HFFc6 (cell line): ENCODE results near the gene RAPGEF1. TPM values are rescaled to one million over a fixed set of nuclear protein-coding genes. Genes with fewer than 3 reads are reported as not detected.
A peak's percentile ranks its signal among the peaks of the same experiment; 100 is the strongest.

Experiments
- DNase-seq: peaks from one replicate; pipeline ENCODE4 v3.0.0-alpha.2; 2018
- H3K27ac Mint-ChIP-seq: 2 replicates; pipeline ENCODE4 v1.8.0; 2020; ENCODE audit warnings: mild to moderate bottlenecking, mixed read lengths
- H3K27me3 Mint-ChIP-seq: 2 replicates; pipeline ENCODE4 v1.8.0; 2021; ENCODE audit warnings: mild to moderate bottlenecking, moderate library complexity, mixed read lengths; ENCODE audit not compliant: insufficient read depth
- H3K36me3 Mint-ChIP-seq: 2 replicates; pipeline ENCODE4 v1.8.0; 2021; ENCODE audit warnings: low read depth, mixed read lengths
- H3K4me1 Mint-ChIP-seq: 2 replicates; pipeline ENCODE4 v1.8.0; 2020; ENCODE audit warnings: low read depth, mixed read lengths
- H3K4me3 Mint-ChIP-seq: 2 replicates; pipeline ENCODE4 v1.8.0; 2020; ENCODE audit warnings: mild to moderate bottlenecking, moderate library complexity, mixed read lengths
- H3K9me3 Mint-ChIP-seq: 2 replicates; pipeline ENCODE4 v1.8.0; 2020; ENCODE audit warnings: mild to moderate bottlenecking, mixed read lengths
- total RNA-seq, 6 experiments: library from RNA; stranded (reverse); fragmentation: NEBNext Ultra II Directional; extraction: Animal tissue kit (Norgen Biotek cat#: 25700); gene quantifications; 2 replicates in 1 of 6; 3 replicates in 5 of 6; pipeline ENCODE4 v1.2.3, GENCODE V29; 2021
- TF ChIP-seq, protein P1 (sequence below): fragments of 200-600 bp; sonication (generic); IDR thresholded peaks from 2 replicates; pipeline ENCODE4 v1.5.0; 2021; ENCODE audit warnings: antibody characterized with exemption, mild to moderate bottlenecking

Gene RAPGEF1
- total RNA-seq, 6 experiments from 2014 or later: 38.6 to 46.6 (median 42.3) TPM

DNA sequence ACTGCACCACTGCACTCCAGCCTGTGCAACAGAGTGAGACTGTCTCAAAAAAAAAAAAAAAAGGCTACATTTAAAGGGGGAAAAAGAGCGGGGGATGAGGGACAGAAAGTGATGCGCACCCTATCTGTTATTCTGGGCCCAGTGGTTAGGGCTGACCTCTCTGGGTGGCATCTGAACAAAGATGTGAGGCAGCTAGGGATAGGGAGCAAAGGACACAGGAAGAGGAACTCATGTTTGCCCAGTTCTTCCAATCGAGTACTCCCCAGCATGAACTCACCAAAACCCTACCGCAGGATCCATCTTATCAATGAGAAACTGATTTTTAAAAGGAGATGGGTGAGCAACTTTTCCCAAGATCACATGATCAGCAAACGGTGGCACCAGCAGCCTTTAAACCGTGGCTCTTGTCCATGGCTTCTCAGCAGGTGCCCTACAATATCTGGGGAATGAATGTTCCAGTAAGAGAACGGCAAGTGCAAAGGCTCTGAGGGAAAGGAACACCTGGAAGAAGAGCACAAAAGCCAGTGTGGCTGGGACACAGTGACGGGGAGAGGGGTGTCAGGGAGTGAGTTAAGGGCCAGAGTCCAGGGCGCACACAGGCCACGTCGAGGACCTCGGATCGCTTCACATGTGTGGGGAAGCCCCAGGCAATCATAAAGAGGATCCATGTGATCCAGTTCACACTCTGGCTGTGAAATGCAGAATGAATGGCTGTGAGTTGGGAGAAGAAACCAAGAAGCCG lies 22.0 kb downstream of the RAPGEF1 start:
- TF ChIP-seq, protein P1, sequence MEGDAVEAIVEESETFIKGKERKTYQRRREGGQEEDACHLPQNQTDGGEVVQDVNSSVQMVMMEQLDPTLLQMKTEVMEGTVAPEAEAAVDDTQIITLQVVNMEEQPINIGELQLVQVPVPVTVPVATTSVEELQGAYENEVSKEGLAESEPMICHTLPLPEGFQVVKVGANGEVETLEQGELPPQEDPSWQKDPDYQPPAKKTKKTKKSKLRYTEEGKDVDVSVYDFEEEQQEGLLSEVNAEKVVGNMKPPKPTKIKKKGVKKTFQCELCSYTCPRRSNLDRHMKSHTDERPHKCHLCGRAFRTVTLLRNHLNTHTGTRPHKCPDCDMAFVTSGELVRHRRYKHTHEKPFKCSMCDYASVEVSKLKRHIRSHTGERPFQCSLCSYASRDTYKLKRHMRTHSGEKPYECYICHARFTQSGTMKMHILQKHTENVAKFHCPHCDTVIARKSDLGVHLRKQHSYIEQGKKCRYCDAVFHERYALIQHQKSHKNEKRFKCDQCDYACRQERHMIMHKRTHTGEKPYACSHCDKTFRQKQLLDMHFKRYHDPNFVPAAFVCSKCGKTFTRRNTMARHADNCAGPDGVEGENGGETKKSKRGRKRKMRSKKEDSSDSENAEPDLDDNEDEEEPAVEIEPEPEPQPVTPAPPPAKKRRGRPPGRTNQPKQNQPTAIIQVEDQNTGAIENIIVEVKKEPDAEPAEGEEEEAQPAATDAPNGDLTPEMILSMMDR: no peak
- H3K27ac Mint-ChIP-seq: no peak overlapping the region
- peaks cover 47% of the 10 kb centered on the region for H3K4me1 Mint-ChIP-seq
- no peak for DNase-seq
- peaks cover 3% of the 10 kb centered on the region for H3K27me3 Mint-ChIP-seq
- no peak overlapping the region for H3K4me3 Mint-ChIP-seq
- no peaks in the 10 kb centered on the region for H3K9me3 Mint-ChIP-seq
- H3K36me3 Mint-ChIP-seq: no peaks in the 10 kb centered on the region

DNA sequence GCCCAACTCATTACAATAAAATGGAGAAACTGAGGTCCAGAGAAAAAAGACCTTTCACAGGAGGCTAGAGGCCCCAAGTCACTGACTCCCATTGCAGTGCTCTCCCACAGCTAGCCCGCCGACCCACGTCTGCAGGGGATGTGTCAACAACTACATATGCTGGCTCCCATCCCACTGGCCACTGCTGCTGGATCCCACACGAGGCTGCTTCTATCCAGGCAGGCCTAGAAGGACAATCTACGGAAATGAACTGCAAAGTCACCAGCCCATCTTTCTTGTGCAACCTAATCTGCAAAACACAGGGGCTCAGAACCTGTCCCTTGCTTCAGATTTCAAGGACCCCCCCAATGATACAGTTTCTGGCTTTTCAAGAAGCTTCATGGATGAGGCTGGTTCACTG lies 24.0 kb downstream of the RAPGEF1 start:
- no peaks in the 10 kb centered on the region for H3K9me3 Mint-ChIP-seq
- TF ChIP-seq, protein P1: no peak
- peak overlapping the region; percentile 54; the same call in 1 of the 2 replicates for H3K27ac Mint-ChIP-seq
- H3K27me3 Mint-ChIP-seq: peaks cover 3% of the 10 kb centered on the region
- H3K4me3 Mint-ChIP-seq: no peak overlapping the region
- peaks cover 56% of the 10 kb centered on the region for H3K4me1 Mint-ChIP-seq
- DNase-seq: no peak
- no peaks in the 10 kb centered on the region for H3K36me3 Mint-ChIP-seq

DNA sequence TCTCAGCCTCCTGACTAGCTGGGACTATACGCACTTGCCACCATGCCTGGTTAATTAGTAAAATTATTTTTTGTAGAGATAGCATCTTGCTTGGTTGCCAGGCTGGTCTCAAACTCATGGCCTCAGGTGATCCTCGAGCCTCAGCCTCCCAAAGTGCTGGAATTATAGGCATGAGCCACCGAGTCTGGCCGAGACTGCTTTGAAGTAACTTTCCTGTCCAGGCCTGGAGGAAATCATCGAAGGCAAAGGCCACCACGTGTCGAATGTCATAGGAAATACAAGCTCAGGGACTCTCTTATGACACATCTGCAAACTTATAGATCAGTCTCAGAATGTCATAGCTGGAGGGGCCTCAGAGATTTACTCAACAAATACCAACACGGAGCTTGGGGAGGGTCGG lies 25.1 kb downstream of the RAPGEF1 start:
- Mint-ChIP-seq H3K4me3 (peak overlapping the region; percentile 81), H3K36me3 (no peaks in the 10 kb centered on the region), H3K27ac (peak overlapping the region; percentile 97), H3K27me3 (peaks cover 2% of the 10 kb centered on the region; the same call in 1 of the 2 replicates), H3K9me3 (no peaks in the 10 kb centered on the region), H3K4me1 (peaks cover 58% of the 10 kb centered on the region)
- TF ChIP-seq, protein P1: no peak
- no peak for DNase-seq

DNA sequence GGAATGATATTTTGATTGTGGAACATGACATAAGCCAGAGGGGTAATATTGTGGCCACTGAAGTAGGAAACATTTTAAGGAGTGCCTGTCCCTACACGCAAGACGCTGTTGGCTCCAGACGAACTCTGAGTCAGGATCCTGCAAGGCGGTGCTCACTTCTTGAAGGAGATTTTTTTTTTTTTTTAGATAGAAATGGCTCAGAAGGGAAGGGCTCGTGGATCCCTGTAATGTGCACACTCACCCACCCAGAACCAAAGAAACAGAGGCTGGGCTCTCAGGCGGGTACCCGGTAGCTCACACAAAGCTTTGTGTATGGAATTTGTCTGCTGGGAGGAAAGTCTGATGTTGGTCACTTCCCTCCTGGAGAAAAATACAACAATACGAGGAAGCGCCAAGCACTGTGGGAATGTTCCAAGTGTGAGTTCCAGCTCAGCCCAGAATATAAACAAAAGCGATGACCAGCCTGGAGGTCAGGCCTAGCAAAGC lies 25.7 kb downstream of the RAPGEF1 start:
- Mint-ChIP-seq H3K4me3 (peak overlapping the region; percentile 81), H3K27ac (peak overlapping the region; percentile 97), H3K9me3 (no peaks in the 10 kb centered on the region), H3K27me3 (peaks cover 2% of the 10 kb centered on the region; the same call in 1 of the 2 replicates), H3K4me1 (peaks cover 60% of the 10 kb centered on the region), H3K36me3 (no peaks in the 10 kb centered on the region)
- TF ChIP-seq, protein P1: no peak
- DNase-seq: peak; percentile 86

DNA sequence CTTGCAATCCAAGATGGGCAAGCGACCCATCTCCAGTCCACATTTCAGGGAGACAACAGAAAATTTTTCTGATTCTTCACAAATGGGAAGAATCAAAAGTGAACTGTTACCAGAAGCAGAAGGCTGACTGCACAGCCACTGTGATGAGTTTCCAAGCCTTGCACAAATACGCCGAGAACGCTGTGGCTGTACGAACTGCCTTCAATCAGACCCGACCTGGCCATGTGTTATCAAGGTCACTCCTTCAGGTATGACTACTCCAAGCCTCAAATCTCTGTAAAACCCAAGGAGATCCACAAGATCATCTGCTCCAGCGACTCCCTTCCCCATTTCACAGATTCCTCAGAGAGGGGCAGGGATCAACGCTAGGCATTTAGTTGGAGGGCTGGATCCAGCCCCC lies 26.9 kb downstream of the RAPGEF1 start:
- H3K27ac Mint-ChIP-seq: peak overlapping the region; percentile 97
- TF ChIP-seq, protein P1: no peak

More for the DNA sequence above, 26.9 kb downstream of the RAPGEF1 start:
- no peaks in the 10 kb centered on the region for H3K9me3 Mint-ChIP-seq
- no peak for DNase-seq
- H3K27me3 Mint-ChIP-seq: peaks cover 4% of the 10 kb centered on the region; the same call in 1 of the 2 replicates
- peaks cover 62% of the 10 kb centered on the region for H3K4me1 Mint-ChIP-seq
- no peak overlapping the region for H3K4me3 Mint-ChIP-seq
- H3K36me3 Mint-ChIP-seq: no peaks in the 10 kb centered on the region
